Adrenal gland (tissue), 5 donors: Measurements from ENCODE around the gene NXPE3.

ENCODE experiments used
- POLR2A ChIP-seq, 2 donors: fragments of 450-650 bp; IDR thresholded peaks; one replicate each; pipeline ENCODE4 v1.6.1; 2017; ENCODE audit warnings: antibody characterized with exemption in 2 of 2, mild to moderate bottlenecking in 2 of 2, moderate library complexity in 1 of 2
- TF ChIP-seq, protein P1 (sequence below), 6 experiments: fragments of 450-650 bp in 4 of 6; fragments of 200-600 bp in 2 of 6; sonication (generic) in 1 of 6; IDR thresholded peaks; 1 replicate in 5 of 6; 2 replicates in 1 of 6; pipeline versions ENCODE4 v1.5.1 to v1.8.0; 2016 to 2021; ENCODE audit warnings: antibody characterized with exemption in 6 of 6, mild to moderate bottlenecking in 2 of 6, moderate library complexity in 1 of 6
- donor health status: DM: no; HTN: no; CAD: no.

DNA sequence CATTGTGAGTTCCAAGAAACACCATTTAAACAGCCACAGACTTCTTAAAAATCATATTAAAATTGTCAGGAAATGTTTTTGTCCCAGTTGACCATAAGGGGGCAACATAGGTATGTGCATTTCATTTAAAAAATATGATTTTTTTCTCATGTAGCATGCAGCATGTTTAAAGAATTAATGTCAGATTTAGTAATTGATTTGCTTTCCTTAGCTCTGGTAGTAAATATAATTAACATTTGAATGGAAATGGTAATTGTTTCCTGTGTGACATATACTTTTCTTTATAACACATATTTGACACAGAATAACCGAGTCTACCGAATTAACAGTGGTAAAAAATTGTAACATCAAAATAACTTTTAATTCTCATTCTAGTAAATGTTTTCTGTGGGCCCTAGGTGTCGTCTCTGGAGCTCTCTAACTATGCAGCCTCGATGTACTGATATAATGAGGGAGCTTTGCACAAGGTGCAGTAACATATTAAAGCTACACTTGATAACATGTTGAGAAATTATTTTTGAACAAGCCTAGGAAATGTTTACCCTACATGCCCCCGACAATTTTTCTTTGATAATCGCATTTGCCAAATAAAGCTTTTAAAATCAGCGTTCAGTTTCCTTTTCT lies 34.9 kb downstream of the NXPE3 start:
- TF ChIP-seq POLR2A (IDR thresholded peaks at IDR 0.05), result no peak
- TF ChIP-seq, protein P1, sequence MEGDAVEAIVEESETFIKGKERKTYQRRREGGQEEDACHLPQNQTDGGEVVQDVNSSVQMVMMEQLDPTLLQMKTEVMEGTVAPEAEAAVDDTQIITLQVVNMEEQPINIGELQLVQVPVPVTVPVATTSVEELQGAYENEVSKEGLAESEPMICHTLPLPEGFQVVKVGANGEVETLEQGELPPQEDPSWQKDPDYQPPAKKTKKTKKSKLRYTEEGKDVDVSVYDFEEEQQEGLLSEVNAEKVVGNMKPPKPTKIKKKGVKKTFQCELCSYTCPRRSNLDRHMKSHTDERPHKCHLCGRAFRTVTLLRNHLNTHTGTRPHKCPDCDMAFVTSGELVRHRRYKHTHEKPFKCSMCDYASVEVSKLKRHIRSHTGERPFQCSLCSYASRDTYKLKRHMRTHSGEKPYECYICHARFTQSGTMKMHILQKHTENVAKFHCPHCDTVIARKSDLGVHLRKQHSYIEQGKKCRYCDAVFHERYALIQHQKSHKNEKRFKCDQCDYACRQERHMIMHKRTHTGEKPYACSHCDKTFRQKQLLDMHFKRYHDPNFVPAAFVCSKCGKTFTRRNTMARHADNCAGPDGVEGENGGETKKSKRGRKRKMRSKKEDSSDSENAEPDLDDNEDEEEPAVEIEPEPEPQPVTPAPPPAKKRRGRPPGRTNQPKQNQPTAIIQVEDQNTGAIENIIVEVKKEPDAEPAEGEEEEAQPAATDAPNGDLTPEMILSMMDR (IDR thresholded peaks at IDR 0.05), result peak; percentile 40 to 78 (median 62)
